Bronchial epithelial cell (primary cell): ENCODE results near the gene EFCAB13. TPM values are rescaled to one million over a fixed set of nuclear protein-coding genes. Genes with fewer than 3 reads are reported as not detected.

Experiments
- DNase-seq: peaks from one replicate; pipeline ENCODE4 v3.0.0-alpha.2; 2010; ENCODE audit warnings: low read depth
- FAIRE-seq: peaks from 2 replicates; lab custom pipeline; 2011; peaks lifted over from hg19 to GRCh38; lab: Jason Lieb, UNC
- H3K27me3 ChIP-seq: 2 replicates; pipeline ENCODE4 v1.5.1; 2011; ENCODE audit warnings: low read length; ENCODE audit not compliant: control insufficient read depth, insufficient read depth
- H3K36me3 ChIP-seq: 2 replicates; pipeline ENCODE4 v1.5.1; 2011; ENCODE audit warnings: low read length; ENCODE audit not compliant: control insufficient read depth, insufficient read depth
- H3K4me3 ChIP-seq: 2 replicates; pipeline ENCODE4 v1.5.1; 2011; ENCODE audit warnings: mild to moderate bottlenecking, low read depth, low read length, control low read depth
- total RNA-seq: library from RNA; depleted of rRNA; stranded (reverse); fragments of >200 nt; gene quantifications from 2 replicates; pipeline ENCODE4 v1.2.1, GENCODE V29; 2014
- TF ChIP-seq, protein P1 (sequence below): IDR thresholded peaks from 2 replicates; pipeline ENCODE4 v1.5.1; 2011; ENCODE audit warnings: mild to moderate bottlenecking, moderate library complexity, low read length, control low read depth, inconsistent platforms; ENCODE audit not compliant: insufficient read depth, severe bottlenecking

EFCAB13 gene
- total RNA-seq, 1 donor from 2014 or later = 0.26 TPM

DNA sequence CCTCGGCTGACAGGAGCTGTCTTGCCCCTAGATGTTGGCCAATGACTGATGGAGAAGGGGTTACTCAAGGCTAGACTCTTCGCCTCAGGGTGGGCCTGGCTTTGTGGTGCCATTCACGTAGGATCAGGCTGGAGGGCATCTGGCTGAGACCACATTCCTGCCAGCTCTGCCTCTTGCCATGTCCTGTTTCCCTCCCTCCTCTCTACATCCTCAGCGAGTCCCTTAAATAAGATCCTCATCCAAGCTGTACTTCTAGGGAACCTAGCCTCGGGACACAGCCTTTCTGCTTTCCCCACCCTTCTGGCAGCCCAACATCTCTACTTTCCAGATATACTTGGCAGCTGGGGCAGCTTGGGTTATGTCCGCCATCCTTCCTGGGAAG lies 27.9 kb upstream of the EFCAB13 start:
- FAIRE-seq = no peak
- no peaks in the 10 kb centered on the region for H3K36me3 ChIP-seq

DNA sequence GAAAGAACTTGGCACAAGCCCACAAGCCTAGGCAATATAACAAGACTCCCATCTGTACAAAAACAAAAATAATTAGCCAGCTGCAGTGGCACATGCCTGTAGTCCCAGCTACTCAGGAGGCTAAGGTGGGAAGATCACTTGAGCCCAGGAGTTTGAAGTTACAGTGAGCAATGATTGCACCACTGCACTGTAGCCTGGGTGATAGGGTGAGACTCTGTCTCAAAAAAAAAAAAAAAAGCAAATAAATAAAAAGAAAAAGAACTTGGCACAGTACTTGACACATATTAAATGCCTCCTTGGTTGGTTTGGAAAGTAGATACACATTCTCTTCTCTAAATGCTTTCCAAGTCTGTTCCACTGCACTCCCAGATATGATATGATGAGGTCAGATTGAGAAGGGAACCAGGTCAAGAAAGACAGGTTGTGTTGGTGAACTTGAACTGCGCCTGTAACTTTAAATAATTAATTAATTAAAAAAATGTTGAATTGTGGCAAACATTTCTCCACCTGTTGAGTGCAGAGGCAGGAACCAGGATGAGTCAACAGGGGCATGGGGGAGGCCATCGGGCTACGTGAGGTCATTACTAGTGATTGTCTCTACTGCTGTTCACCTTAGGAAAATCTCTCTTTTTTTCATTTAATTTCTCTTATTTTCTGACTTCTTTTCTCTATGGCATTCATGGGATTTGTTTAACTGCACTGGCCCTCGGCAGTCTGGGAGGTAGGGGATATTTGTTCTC lies 25.9 kb upstream of the EFCAB13 start:
- peak; percentile 49 for DNase-seq
- TF ChIP-seq, protein P1, sequence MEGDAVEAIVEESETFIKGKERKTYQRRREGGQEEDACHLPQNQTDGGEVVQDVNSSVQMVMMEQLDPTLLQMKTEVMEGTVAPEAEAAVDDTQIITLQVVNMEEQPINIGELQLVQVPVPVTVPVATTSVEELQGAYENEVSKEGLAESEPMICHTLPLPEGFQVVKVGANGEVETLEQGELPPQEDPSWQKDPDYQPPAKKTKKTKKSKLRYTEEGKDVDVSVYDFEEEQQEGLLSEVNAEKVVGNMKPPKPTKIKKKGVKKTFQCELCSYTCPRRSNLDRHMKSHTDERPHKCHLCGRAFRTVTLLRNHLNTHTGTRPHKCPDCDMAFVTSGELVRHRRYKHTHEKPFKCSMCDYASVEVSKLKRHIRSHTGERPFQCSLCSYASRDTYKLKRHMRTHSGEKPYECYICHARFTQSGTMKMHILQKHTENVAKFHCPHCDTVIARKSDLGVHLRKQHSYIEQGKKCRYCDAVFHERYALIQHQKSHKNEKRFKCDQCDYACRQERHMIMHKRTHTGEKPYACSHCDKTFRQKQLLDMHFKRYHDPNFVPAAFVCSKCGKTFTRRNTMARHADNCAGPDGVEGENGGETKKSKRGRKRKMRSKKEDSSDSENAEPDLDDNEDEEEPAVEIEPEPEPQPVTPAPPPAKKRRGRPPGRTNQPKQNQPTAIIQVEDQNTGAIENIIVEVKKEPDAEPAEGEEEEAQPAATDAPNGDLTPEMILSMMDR = no peak
- no peaks in the 10 kb centered on the region for H3K27me3 ChIP-seq
- no peak overlapping the region for H3K4me3 ChIP-seq
- no peaks in the 10 kb centered on the region for H3K36me3 ChIP-seq
- no peak for FAIRE-seq

More for the DNA sequence above, 27.9 kb upstream of the EFCAB13 start:
- no peaks in the 10 kb centered on the region for H3K27me3 ChIP-seq
- TF ChIP-seq, protein P1 = no peak
- no peak overlapping the region for H3K4me3 ChIP-seq
- no peak for DNase-seq

DNA sequence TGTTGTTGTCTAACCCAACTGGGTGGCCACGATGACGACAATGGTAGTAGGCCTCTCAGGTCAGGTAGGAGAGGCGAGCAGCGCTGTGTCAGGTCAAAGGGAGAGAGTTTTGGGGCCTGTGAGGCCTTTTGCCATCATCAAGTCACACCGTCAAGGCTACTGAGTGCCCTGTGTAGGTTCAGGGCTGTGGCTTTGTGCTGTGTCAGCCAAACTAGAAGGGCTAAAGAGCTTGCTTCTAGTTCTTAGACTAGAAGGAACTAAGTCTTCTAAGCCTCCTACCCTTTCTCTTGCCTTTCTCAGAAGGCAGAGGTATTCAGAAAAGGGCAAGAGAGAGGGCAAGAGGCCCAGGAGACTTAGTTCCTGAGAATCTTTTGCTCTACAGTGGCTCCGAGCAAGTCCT lies 25.0 kb upstream of the EFCAB13 start:
- H3K27me3 ChIP-seq = no peaks in the 10 kb centered on the region
- no peak for DNase-seq
- no peak for FAIRE-seq
- no peaks in the 10 kb centered on the region for H3K36me3 ChIP-seq
- no peak overlapping the region for H3K4me3 ChIP-seq
- TF ChIP-seq, protein P1 = no peak

DNA sequence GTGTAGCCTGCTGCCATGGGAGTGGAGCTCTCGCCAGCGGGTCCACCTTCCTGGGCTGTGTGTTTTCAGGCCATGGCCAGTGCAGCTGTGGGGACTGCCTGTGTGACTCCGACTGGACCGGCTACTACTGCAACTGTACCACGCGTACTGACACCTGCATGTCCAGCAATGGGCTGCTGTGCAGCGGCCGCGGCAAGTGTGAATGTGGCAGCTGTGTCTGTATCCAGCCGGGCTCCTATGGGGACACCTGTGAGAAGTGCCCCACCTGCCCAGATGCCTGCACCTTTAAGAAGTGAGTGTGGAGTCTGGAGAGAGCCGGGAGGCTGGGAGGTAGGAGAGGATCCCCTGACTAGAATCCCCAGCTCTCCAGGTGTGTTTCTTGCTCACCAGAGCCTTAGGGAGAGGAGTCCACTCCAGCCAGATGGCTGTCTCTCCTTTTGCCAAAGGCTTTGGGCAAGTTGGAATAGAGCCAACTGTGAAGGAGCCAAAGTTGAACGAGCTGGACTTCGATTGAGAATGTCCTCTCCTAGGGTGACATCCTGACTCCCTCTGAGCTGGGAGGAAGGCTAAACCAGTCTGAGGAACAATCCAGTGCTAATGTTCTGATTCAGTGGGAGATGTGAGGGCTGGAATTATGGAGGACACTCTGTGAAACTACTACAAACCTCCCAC lies 24.4 kb upstream of the EFCAB13 start:
- Histone ChIP-seq H3K4me3 (no peak overlapping the region), H3K36me3 (no peaks in the 10 kb centered on the region), H3K27me3 (no peaks in the 10 kb centered on the region)
- TF ChIP-seq, protein P1 = no peak
- FAIRE-seq (no peak), DNase-seq (no peak)

DNA sequence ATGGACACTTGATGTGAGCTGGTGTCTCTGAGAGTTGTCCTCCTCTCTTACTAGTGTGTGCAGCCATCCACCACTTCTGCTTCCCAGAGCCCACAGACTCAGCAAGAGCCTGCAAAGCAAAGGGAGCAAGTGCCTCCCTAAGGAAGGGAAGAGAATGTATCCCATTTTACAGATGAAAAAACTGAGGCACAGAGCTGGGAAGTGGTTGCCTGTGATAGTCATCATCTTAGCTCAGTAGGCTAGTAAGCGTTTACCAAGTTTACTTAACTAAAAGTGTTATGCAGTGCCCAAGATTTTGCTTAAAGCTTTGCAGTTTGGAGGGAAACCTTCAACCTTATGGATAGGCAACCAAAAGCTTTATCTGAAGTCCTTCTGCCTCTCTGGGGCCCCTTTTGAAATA lies 23.0 kb upstream of the EFCAB13 start:
- Histone ChIP-seq H3K4me3 (no peak overlapping the region), H3K36me3 (no peaks in the 10 kb centered on the region), H3K27me3 (no peaks in the 10 kb centered on the region)
- TF ChIP-seq, protein P1 = no peak
- FAIRE-seq = no peak
- DNase-seq = no peak
